SIG-M5 treated with dmso at 0.1 percent for 504 hours (cell line): Measurements from ENCODE around the gene KIF27.
"Not testable (repeated sequence)": the region's sequence is repeated elsewhere in the genome, so short reads cannot be mapped to it uniquely, and the experiment has no call there.

ENCODE experiments used
- DNase-seq: peaks from one replicate; lab custom pipeline; 2025; ENCODE audit not compliant: unreplicated experiment; lab: John Stamatoyannopoulos, UW

Gene KIF27, protein sequence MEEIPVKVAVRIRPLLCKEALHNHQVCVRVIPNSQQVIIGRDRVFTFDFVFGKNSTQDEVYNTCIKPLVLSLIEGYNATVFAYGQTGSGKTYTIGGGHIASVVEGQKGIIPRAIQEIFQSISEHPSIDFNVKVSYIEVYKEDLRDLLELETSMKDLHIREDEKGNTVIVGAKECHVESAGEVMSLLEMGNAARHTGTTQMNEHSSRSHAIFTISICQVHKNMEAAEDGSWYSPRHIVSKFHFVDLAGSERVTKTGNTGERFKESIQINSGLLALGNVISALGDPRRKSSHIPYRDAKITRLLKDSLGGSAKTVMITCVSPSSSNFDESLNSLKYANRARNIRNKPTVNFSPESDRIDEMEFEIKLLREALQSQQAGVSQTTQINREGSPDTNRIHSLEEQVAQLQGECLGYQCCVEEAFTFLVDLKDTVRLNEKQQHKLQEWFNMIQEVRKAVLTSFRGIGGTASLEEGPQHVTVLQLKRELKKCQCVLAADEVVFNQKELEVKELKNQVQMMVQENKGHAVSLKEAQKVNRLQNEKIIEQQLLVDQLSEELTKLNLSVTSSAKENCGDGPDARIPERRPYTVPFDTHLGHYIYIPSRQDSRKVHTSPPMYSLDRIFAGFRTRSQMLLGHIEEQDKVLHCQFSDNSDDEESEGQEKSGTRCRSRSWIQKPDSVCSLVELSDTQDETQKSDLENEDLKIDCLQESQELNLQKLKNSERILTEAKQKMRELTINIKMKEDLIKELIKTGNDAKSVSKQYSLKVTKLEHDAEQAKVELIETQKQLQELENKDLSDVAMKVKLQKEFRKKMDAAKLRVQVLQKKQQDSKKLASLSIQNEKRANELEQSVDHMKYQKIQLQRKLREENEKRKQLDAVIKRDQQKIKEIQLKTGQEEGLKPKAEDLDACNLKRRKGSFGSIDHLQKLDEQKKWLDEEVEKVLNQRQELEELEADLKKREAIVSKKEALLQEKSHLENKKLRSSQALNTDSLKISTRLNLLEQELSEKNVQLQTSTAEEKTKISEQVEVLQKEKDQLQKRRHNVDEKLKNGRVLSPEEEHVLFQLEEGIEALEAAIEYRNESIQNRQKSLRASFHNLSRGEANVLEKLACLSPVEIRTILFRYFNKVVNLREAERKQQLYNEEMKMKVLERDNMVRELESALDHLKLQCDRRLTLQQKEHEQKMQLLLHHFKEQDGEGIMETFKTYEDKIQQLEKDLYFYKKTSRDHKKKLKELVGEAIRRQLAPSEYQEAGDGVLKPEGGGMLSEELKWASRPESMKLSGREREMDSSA (N-terminal part only)

GRCh38 chr9:83920927-83921707 lies at the start of gene KIF27:
TSS of gene KIF27 (minus strand) at chr9:83921432. CDS start at chr9:83915591, 5,841 bp downstream.
- peak; percentile 94 for DNase-seq

DNA sequence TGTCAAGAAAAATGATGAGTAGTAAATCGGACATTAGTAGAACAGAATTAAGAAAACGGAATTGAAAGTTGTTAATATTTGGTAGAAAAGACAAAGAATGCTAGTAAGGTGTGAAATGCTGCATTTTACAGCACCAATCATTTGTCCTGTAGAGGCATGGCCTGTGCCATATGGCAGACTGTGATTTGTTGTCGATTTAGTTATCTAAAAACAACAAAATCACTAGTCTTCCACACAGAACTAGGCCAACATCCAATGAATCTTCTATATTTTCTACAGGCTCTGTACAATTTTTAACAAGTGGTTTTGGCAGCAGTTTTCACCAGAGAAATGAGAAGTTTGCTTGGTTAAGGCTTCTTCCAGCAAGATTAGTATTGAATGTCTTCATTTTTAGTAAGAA lies 48.4 kb upstream of the KIF27 start:
- DNase-seq, result no peak

GRCh38 chr9:83967073-83967472 lies 45.8 kb upstream of the KIF27 start:
- no peak for DNase-seq

- no peak for DNase-seq
Measured at GRCh38 chr9:83966209-83966582, 45.0 kb upstream of the KIF27 start.

DNA sequence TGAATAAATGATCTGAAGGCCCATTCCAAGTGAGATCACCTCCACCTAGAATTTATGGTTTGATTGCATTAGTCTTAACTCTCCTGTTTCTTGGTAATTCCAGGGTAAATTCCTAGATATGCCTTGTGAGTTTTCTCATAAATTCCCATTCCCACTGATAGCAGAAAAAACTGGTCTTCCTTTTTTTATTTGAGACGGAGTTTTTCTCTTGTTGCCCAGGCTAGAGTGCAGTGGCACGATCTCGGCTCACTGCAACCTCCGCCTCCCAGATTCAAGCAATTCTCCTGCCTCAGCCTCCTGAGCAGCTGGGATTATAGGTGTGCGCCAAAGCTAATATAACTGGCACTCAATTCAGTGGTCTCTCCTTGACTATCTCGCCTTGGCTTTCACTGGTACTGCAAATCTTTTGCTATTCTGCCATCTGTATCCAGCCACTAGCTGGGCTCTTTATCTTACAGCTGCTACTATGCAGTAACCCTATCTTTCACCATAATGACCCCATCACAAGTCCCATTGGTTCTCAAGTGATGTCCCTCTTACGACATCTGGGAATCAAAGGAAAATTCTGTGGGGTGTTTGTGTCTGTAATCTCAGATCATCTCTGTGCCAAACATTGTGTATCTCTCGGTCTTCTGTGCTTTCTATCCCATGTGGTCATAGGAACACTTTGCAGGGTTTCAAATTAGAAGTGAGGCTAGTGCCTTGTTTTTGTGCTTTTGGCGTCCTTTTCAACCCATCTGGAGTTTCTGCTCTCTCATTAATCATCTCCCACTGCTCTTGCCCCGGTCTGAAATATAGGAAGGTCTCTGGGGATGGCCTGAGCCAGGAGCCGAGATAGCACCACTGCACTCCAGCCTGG lies 44.3 kb upstream of the KIF27 start:
- DNase-seq, result peak; percentile 20

- peak; percentile 28 for DNase-seq
Measured at GRCh38 chr9:83964973-83965349, 43.7 kb upstream of the KIF27 start.

DNA sequence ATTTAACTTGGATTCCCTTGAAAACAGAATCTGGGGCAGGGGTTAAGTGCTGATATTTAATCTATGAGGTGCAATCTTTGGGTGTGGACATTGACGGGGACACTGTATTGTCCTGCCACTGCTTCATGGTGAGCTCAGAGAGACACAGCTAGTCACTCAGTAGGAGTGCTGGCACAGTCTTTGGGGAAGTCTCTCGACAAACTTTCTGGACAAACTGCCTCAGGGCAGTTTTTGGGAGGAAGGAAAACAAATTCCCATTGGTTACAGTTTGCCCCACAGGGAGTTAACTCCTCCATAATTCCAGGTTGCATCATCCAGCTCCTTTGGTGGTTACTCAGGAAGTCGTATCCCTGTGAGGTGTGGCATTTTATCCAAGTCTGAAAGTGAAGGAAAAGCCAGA lies 40.9 kb upstream of the KIF27 start:
- DNase-seq, result no peak

DNA sequence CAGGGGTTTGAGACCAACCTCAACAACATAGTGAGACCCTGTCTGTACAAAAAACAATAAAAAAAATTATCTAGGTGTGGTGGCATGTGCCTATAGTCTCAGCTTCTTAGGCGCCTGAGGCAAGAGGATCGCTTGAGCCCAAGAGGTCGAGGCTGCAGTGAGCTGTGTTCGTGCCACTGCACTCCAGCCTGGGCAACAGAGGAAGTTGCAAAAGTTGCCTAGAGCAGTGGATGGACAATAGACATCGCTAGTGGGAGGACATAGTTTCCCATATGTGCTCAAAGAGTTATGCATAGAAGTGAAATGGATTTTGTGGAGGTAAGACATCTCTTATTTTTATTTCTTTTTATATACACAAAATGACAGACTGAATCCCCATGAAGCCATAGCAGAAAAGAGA lies 39.8 kb upstream of the KIF27 start:
- DNase-seq, result no peak

GRCh38 chr9:83959061-83959460 lies 37.8 kb upstream of the KIF27 start:
- DNase-seq, result no peak

DNA sequence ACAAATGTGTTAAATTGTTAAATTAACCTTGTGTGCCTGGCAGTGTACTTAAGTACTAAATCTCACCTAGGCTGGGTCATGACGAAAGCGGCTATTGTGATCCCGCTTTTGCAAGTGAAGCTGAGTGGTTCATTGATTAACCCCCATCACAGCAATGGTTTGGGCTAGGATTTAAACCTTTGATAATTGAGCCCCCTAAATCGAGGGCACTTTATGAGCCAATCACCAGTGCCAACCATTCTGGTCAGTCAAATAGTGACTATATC lies 35.9 kb upstream of the KIF27 start:
- no peak for DNase-seq

- DNase-seq, result peak; percentile 40
Measured at GRCh38 chr9:83956436-83957247, 35.4 kb upstream of the KIF27 start.

DNA sequence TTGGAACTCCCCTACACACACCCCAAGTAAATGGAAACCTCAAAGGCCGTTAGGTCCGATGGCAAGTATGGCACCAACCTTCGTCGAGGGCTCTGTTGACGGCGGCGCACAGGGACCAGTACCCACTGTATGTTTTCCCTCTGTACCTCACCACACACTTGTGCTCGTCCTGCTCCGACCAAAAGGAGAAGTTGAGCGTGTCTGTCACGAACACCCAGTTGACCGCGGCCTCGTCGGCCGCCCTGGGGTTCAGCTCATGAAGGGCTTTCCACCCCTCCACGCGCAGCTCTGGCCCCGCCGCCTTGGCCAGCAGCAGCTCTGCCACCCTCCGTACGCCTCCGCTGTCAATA lies 34.8 kb upstream of the KIF27 start:
- DNase-seq, result peak; percentile 40

DNA sequence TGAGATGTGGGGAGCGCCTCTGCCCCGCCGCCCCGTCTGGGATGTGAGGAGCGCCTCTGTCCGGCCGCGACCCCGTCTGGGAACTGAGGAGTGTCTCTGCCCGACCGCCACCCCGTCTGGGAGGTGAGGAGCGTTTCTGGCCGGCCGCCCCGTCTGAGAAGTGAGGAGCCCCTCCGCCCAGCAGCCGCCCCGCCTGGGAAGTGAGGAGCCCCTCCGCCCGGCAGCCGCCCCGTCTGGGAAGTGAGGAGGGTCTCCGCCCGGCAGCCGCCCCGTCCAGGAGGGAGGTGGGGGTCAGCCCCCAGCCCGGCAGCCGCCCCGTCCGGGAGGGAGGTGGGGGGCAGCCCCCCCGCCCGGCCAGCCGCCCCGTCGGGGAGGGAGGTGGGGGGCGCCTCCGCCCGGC lies 26.9 kb upstream of the KIF27 start:
- DNase-seq, result not testable (repeated sequence)

DNA sequence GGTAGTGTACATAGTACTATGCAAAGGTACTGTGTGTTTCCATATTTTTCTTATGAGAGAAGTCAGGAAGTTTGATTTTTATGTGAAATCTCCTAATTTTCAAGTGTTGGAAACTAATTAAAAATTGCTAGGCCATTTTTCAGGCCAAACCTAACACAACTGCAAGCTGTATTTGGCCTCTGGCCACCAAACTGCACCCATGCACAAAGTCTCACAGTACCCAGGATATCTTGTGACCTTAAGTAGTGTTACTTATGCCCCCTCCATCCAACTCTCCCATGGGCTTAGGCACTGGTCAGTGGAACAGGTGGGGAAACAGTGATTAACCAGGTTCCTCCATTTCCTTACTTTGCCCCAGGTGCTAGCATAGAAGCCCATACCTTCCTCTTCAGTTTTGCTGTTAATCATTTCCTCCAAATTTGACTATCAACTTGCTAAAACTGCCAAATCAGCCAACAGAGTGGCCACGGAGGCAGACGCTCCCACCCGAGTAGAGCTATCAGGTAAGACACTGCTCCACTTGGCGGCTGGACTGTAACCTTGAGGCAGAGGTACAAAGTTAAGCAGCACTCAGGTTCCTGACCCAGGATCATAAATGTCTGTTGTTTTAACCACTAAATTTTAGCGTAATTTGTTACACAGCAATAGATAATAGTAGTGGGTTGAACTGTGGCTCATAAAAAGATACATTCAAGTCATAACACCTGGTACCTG lies 19.5 kb upstream of the KIF27 start:
- DNase-seq, result no peak

DNA sequence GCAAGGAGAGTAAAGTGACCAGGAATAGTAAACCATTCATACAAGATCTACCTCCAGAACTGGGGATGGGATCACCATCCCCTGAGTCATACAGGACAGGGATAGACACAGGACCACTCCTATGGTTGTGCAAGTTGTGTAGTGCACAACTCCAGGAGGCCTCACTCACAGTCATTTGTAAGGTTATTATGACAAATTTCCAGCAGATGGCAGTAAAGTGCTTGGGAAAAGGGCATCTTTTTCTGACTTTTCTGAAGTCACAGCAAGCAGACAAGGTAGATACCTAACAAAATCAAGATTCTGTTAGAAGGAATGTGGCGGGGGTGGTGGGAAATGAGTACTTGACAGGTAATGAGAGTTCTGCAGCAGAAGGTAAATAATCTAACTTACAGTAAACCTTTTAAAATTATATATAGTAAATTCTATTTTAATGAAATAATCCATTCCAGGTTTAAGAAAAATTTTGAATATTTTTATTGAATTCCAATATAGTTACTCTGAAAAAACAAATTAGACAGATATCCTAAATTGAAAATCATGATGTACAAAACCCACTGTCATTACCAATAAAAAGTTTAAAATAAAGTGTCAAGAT lies 16.7 kb upstream of the KIF27 start:
- peak; percentile 63 for DNase-seq

DNA sequence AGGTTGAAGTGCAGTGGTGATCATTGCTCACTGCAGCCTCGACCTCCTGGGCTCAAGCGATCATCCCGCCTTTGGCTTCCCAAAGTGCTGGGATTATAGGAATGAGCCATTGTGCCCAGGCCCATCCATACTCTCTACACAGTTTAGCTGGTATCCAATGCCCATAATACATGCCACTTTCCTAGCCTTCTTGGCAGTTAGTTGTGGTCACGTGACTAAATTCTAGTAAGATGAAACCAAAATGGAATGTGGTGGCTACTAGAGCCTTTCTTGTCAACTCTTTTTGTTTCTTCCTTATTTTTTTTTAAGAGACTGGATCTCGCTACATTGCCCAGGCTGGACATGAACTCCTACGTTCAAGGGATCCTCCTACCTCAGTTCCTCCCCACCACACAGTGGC lies 15.3 kb upstream of the KIF27 start:
- DNase-seq, result no peak

GRCh38 chr9:83935276-83935935 lies 14.2 kb upstream of the KIF27 start:
- DNase-seq, result no peak
